ENCODE measurements around the gene SAC3D1.
"Not testable (repeated sequence)": the region's sequence is repeated elsewhere in the genome, so short reads cannot be mapped to it uniquely, and the experiment has no call there.

Gene SAC3D1

GRCh38 chr11:65017937-65018336 is 23.1 kb upstream of the SAC3D1 start:
- Histone ChIP-seq H3K36me3 (peaks cover 6% of the 10 kb centered on the region), H3K4me3 (ENCODE audit: low read depth, low read length) (no peak overlapping the region), H3K4me1 (no peaks in the 10 kb centered on the region), H3K9me3 (no peaks in the 10 kb centered on the region), H3K27me3 (no peaks in the 10 kb centered on the region)
- no peak for TF ChIP-seq CTCF (IDR thresholded peaks at IDR 0.05; ENCODE audit: low read depth, low read length)
- DNase-seq = no peak

- Histone ChIP-seq H3K27me3 (no peaks in the 10 kb centered on the region), H3K4me1 (no peaks in the 10 kb centered on the region), H3K36me3 (peaks cover 6% of the 10 kb centered on the region)
Measured at GRCh38 chr11:65019824-65020223, 21.2 kb upstream of the SAC3D1 start.

GRCh38 chr11:65021003-65021402 is 20.0 kb upstream of the SAC3D1 start:
- H3K4me1 ChIP-seq = no peaks in the 10 kb centered on the region
- no peaks in the 10 kb centered on the region for H3K9me3 ChIP-seq
- DNase-seq = no peak
- H3K4me3 ChIP-seq (ENCODE audit: low read depth, low read length) = no peak overlapping the region
- H3K27me3 ChIP-seq = no peaks in the 10 kb centered on the region
- TF ChIP-seq CTCF (IDR thresholded peaks at IDR 0.05; ENCODE audit: low read depth, low read length) = no peak
- peaks cover 6% of the 10 kb centered on the region for H3K36me3 ChIP-seq

More at GRCh38 chr11:65019824-65020223, 21.2 kb upstream of the SAC3D1 start:
- Histone ChIP-seq H3K9me3 (no peaks in the 10 kb centered on the region), H3K4me3 (ENCODE audit: low read depth, low read length) (no peak overlapping the region)
- no peak for TF ChIP-seq CTCF (IDR thresholded peaks at IDR 0.05; ENCODE audit: low read depth, low read length)
- DNase-seq = no peak

- peaks cover 6% of the 10 kb centered on the region for H3K36me3 ChIP-seq
- H3K4me3 ChIP-seq (ENCODE audit: low read depth, low read length) = no peak overlapping the region
- TF ChIP-seq CTCF (IDR thresholded peaks at IDR 0.05; ENCODE audit: low read depth, low read length) = no peak
- H3K9me3 ChIP-seq = no peaks in the 10 kb centered on the region
- H3K27me3 ChIP-seq = no peaks in the 10 kb centered on the region
- no peak for DNase-seq
- H3K4me1 ChIP-seq = no peaks in the 10 kb centered on the region
Measured at GRCh38 chr11:65021509-65021908, 19.5 kb upstream of the SAC3D1 start.

GRCh38 chr11:65023502-65023901 is 17.5 kb upstream of the SAC3D1 start:
- not testable (repeated sequence) for H3K4me1 ChIP-seq; H3K36me3 ChIP-seq; H3K9me3 ChIP-seq; DNase-seq; H3K4me3 ChIP-seq (ENCODE audit: low read depth, low read length); H3K27me3 ChIP-seq

- H3K36me3 ChIP-seq = no peaks in the 10 kb centered on the region
- H3K9me3 ChIP-seq = no peaks in the 10 kb centered on the region
- H3K27me3 ChIP-seq = no peaks in the 10 kb centered on the region
- H3K4me1 ChIP-seq = no peaks in the 10 kb centered on the region
- peak overlapping the region; percentile 53 for H3K4me3 ChIP-seq (ENCODE audit: low read depth, low read length)
- no peak for TF ChIP-seq CTCF (IDR thresholded peaks at IDR 0.05; ENCODE audit: low read depth, low read length)
- DNase-seq = no peak
Measured at GRCh38 chr11:65026810-65027209, 14.2 kb upstream of the SAC3D1 start.

All from BE2C (cell line).